NCI-H187 (cell line): ENCODE data around the gene SPART.
"Not testable (repeated sequence)": the region's sequence is repeated elsewhere in the genome, so short reads cannot be mapped to it uniquely, and the experiment has no call there.

Experiments
- DNase-seq, 2 experiments: peaks; one replicate each; lab custom pipeline; 2025; lab: John Stamatoyannopoulos, UW

The SPART gene

DNA sequence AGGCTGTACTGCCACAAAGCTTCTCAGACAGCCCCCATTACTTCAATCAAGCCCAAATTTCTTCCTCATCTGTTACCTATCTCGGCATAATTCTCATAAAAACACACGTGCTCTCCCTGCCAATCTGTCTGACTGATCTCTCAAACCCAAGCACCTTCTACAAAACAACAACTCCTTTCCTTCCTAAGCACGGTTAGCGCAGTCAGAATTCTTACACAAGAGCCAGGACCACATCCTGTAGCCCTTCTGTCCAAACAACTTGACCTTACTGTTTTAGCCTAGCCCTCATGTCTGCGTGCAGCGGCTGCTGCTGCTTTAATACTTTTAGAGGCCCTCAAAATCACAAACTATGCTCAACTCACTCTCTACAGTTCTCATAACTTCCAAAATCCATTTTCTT, 26.4 kb downstream of the SPART start:
- not testable (repeated sequence) for DNase-seq

DNA sequence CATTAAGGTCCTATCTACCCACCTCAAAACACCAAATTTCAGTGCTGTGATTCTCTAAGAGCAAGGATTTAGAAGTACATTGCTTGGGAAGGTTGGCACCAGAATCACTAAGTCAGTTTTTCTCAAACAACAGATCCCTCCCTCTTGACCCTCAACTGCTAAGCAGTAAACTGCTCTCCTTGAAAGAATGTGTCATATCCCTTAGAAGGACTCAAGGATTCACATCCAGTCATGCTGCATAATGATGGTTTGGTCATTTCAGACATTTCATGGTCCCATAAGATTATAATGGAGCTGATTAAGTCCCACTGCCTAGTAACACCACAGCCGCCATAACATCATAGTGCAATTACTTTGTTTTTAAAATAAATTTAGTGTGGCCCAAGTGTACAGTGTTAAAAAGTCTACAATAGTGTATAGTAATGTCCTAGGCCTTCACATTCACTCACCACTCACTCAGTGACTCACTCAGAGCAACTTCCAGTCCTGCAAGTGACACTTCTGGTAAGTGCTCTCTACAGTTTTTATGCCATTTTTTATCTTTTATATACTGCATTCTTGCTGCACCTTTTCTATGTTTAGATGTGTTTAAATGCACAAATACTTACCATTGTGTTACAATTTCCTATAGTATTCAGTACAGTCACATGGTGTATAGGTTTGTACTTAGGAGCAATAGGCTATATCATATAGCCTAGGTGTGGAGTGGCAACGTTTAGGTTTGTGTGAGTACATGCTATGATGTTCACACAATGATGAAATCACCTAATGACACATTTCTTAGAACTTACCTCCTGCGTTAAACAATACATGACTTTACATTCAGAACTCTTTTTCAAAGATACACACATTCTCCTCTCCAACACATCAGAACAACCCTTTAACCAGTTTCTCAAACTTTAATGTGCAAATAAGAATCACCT, 32.9 kb downstream of the SPART start:
- no peak for DNase-seq

- DNase-seq, result no peak
These were observed 35.6 kb downstream of the SPART start for GRCh38 chr13:36310417-36311108.

- DNase-seq, result no peak
These were observed 43.9 kb downstream of the SPART start for GRCh38 chr13:36302289-36302688.

GRCh38 chr13:36299469-36299868, 46.7 kb downstream of the SPART start:
- not testable (repeated sequence) for DNase-seq

- no peak for DNase-seq
These were observed 47.6 kb downstream of the SPART start for GRCh38 chr13:36298535-36299068.

DNA sequence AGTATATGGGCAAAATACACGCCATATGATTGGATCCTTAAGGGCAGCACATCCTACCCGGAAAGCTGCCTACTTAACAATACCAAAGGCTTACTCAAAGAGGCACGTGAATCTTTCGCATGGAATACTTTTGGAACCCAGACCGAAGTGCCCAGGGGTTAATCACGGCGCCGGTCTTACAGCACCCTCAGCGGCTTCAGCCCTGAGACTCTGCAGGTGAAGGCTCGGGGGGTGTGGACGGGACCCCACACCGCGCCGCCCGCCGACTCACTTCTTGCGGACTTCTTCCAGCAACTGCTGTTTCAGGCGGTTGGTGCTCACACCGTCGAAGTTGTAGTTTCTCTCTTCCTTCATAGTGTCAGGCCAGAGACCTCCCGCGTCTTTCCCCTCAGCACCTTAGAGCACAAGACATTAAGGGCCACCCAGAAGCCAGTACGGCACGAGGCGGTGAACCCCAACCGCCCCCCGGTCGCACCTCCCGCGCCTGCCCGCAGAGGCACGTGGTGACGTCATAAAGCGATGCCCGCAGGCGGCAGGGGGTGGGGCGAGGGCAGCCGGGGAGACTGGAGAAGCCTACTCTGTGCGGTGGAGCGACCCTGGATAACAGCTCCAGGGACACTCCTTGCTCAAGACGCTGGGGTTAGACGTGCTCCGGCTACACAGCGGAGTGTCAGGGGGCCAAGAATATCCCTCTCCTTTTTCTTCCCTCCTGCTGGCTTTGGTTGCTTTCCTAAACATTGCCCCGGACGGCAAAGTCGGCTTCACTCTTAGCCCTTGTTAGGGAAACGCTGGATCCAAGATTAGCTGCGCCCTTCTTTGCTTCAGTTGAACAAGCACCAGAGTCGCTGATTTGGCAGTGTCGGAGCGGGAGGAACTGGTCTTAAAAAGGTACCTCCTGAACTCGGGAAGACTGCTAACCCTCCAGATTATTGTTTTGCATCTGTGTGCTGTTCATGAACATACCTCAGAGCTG, 48.5 kb downstream of the SPART start, which contains the start of gene CCDC169:
Gene CCDC169 (minus strand): TSS at position 449 of the 973 bp plus-strand sequence. CDS start 95 bp downstream, at position 354.
- peak; percentile 4 to 19 for DNase-seq

- no peak for DNase-seq
These were observed 52.1 kb downstream of the SPART start for GRCh38 chr13:36294096-36294495.

DNA sequence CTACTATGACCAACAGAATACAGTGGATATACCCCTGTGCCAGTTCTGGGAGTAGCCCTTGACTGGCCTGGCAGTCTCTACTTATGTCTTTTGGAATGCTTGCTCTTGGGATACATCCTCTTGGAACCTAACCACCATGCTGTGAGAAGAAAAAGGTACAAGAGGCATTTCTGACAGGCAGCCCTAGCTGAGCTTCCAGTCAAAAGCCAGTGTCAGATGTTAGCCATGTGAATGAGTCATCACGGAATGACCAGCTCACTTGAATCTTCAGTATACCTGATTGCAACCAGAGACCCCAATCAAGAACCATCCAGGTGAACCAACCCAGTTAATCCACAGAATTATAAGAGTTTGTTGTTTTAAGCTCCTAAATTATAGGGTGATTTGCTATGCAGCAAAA, 52.7 kb downstream of the SPART start:
- DNase-seq, result no peak

GRCh38 chr13:36288794-36289391, 57.3 kb downstream of the SPART start:
- no peak for DNase-seq

GRCh38 chr13:36286006-36286405, 60.2 kb downstream of the SPART start:
- no peak for DNase-seq

DNA sequence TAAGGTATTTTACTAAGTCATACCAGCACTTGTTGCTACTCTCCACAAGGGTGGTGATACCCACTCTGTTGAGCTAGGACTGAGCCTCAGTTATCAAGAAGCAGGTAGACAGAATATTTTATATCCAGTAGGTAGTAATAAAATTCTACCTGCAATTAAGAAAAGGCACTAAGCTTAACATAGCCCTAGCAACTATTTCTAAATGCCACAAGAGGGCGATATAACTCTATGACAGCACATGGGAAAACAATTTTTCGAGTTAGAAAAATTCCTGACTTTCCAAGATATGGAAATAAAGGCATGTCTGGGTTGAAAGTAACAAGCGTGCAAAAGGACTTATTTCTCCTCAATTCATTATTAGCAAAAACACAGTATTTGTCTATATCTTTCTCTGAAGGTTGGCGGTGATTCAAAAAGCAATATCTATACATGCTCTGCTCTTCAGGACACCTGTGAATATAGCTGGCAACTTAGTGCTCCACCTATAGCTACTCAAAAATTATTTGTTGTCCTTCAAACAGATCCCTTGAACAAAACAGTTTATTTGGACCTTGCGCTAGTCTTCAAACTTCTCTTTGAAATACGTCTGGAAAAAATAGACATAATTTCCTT, 63.3 kb downstream of the SPART start:
- DNase-seq, result peak in 1 of 2 experiments; percentile 9

GRCh38 chr13:36275190-36276002, 70.8 kb downstream of the SPART start:
- peak in 1 of 2 experiments; percentile 39 for DNase-seq

GRCh38 chr13:36273431-36273830, 72.8 kb downstream of the SPART start:
- no peak for DNase-seq

DNA sequence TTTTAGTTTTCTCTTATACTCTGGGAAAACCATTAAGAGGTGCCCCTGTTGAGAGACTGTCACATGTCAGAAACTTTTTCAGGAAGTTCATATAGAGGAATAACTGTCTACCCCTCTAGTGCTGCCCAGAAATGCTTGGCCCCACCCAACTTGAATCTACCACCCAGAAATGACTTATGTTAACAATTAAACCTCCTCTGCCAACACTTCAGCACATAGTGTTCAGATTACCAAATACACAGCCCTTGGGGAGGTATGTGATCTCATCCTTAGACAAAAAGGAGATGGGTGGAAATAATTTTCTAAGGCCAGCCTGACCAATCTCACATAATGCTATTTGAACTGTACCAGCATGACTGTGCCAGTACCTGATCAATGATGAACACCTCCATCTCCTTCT, 84.2 kb downstream of the SPART start:
- no peak for DNase-seq

DNA sequence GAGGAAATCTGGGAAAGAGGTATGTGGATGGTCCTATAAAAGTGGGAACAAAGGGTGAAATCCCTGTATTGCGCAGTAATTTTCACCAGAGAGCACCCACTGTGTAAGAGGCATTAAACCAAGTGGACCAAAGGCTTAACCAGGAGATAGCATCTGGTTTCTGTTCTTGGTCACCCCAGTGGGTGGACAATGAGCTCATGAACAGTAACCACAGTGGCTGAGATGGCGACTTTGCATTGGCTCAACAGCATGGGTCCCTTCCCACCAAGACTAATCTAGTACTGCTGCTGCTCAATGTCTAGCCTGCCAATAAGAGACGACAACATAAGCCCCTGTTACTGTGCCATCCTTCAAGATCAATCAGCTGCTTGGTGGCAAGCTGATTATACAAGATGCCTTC, 85.2 kb downstream of the SPART start:
- no peak for DNase-seq

GRCh38 chr13:36259361-36260137, 86.6 kb downstream of the SPART start:
- DNase-seq, result no peak

DNA sequence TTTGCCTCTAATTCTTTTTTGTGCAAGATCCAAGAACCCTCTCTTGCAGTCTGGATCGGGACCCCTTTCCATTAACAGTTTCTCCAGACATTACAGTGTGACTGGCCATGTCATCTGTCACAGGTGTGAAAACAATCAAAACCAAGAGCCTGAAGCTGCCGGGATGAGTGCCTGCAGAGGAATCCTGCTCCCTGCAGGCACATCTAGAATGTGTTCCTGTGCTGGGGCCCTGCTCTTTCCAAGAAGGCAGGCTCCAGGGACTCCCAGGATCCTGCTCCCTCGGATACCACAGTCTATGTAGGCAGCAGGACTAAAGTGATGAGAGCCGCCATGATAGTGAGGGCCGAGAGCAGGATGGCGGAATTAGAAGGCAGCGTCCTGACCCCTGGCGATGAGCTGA, 87.4 kb downstream of the SPART start:
- no peak for DNase-seq
